CD14-positive monocyte (primary cell): ENCODE results near the gene MTNR1B. TPM values are rescaled to one million over a fixed set of nuclear protein-coding genes. Genes with fewer than 3 reads are reported as not detected.

Source experiments
- DNase-seq, 3 donors: peaks; one replicate each; pipeline ENCODE4 v3.0.0-alpha.2; 2011 to 2022
- H2AFZ ChIP-seq: 2 replicates; pipeline ENCODE4 v1.6.0; 2012; ENCODE audit warnings: mild to moderate bottlenecking, low read depth, low read length, inconsistent platforms; ENCODE audit not compliant: insufficient read depth, poor library complexity, severe bottlenecking
- H3K27ac ChIP-seq, 2 donors: 1 replicate in 1 of 2; 2 replicates in 1 of 2; pipeline ENCODE4 v1.5.1; 2012 to 2013; ENCODE audit warnings: low read length in 2 of 2, control low read depth in 1 of 2, inconsistent platforms in 1 of 2, low read depth in 1 of 2, mild to moderate bottlenecking in 1 of 2
- H3K27me3 ChIP-seq, 2 donors: one replicate each; pipeline versions ENCODE4 v1.6.0 to v1.6.1; 2011 to 2013; ENCODE audit warnings: low read length in 2 of 2; ENCODE audit not compliant: control insufficient read depth in 2 of 2, insufficient read depth in 2 of 2
- H3K36me3 ChIP-seq, 2 donors: replicated peaks in 1 of 2; 1 replicate in 1 of 2; 2 replicates in 1 of 2; pipeline versions ENCODE4 v1.5.1 to v1.6.1; 2012 to 2013; ENCODE audit warnings: low read length in 2 of 2, control low read depth in 1 of 2, inconsistent platforms in 1 of 2, mild to moderate bottlenecking in 1 of 2; ENCODE audit not compliant: insufficient read depth in 2 of 2, control insufficient read depth in 1 of 2
- H3K4me1 ChIP-seq, 2 donors: 1 replicate in 1 of 2; 2 replicates in 1 of 2; pipeline versions ENCODE4 v1.5.1 to v1.6.1; 2012 to 2013; ENCODE audit warnings: low read length in 2 of 2, control low read depth in 1 of 2, inconsistent platforms in 1 of 2, mild to moderate bottlenecking in 1 of 2, moderate library complexity in 1 of 2; ENCODE audit not compliant: insufficient read depth in 2 of 2, control insufficient read depth in 1 of 2
- H3K4me2 ChIP-seq: replicated peaks from 2 replicates; pipeline ENCODE3; 2012; ENCODE audit warnings: low read length, moderate library complexity, mild to moderate bottlenecking; ENCODE audit not compliant: poor library complexity, severe bottlenecking; ENCODE audit errors: extremely low read depth
- H3K4me3 ChIP-seq, 3 experiments: fragments of 200-600 bp in 1 of 3; sonication (generic) in 1 of 3; replicated peaks in 1 of 3; 1 replicate in 2 of 3; 2 replicates in 1 of 3; pipeline ENCODE4 v1.5.1; 2011 to 2013; ENCODE audit warnings: low read length in 3 of 3, mild to moderate bottlenecking in 3 of 3, control low read depth in 2 of 3, low read depth in 2 of 3, inconsistent platforms in 1 of 3, moderate library complexity in 1 of 3
- H3K79me2 ChIP-seq: 2 replicates; pipeline ENCODE4 v1.6.0; 2012; ENCODE audit warnings: mild to moderate bottlenecking, control low read depth, inconsistent platforms, low read length, moderate library complexity; ENCODE audit not compliant: insufficient read depth
- H3K9ac ChIP-seq: 2 replicates; pipeline ENCODE4 v1.6.0; 2017; ENCODE audit warnings: low read length, mild to moderate bottlenecking; ENCODE audit not compliant: insufficient read depth, poor library complexity, severe bottlenecking
- H3K9me3 ChIP-seq, 2 donors: replicated peaks in 1 of 2; 1 replicate in 1 of 2; 2 replicates in 1 of 2; pipeline versions ENCODE4 v1.5.1 to v1.6.1; 2012 to 2013; ENCODE audit warnings: low read length in 2 of 2, control low read depth in 1 of 2; ENCODE audit not compliant: control insufficient read depth in 1 of 2, insufficient read depth in 1 of 2
- H4K20me1 ChIP-seq: 2 replicates; pipeline ENCODE4 v1.6.0; 2012; ENCODE audit warnings: mild to moderate bottlenecking, low read length, control low read depth, moderate library complexity; ENCODE audit not compliant: insufficient read depth
- H3K27ac Mint-ChIP-seq, 7 donors: one replicate each; pipeline ENCODE4 v1.8.0; 2020; ENCODE audit warnings: mild to moderate bottlenecking in 7 of 7, mixed read lengths in 7 of 7, moderate library complexity in 6 of 7, inconsistent platforms in 2 of 7
- H3K27me3 Mint-ChIP-seq, 3 donors: one replicate each; pipeline ENCODE4 v1.8.0; 2021 to 2022; ENCODE audit warnings: low read depth in 3 of 3, mild to moderate bottlenecking in 3 of 3, mixed read lengths in 3 of 3, moderate library complexity in 3 of 3, inconsistent platforms in 1 of 3
- H3K36me3 Mint-ChIP-seq, 2 donors: one replicate each; pipeline ENCODE4 v1.8.0; 2020; ENCODE audit warnings: mixed read lengths in 2 of 2, inconsistent platforms in 1 of 2, mild to moderate bottlenecking in 1 of 2
- H3K4me1 Mint-ChIP-seq: one replicate; pipeline ENCODE4 v1.8.0; 2020; ENCODE audit warnings: mild to moderate bottlenecking, mixed read lengths
- H3K4me3 Mint-ChIP-seq, 2 donors: one replicate each; pipeline ENCODE4 v1.8.0; 2020; ENCODE audit warnings: mild to moderate bottlenecking in 2 of 2, mixed read lengths in 2 of 2, moderate library complexity in 1 of 2
- H3K9me3 Mint-ChIP-seq, 7 donors: one replicate each; pipeline ENCODE4 v1.8.0; 2020 to 2022; ENCODE audit warnings: mixed read lengths in 7 of 7, mild to moderate bottlenecking in 6 of 7, moderate library complexity in 6 of 7, inconsistent platforms in 2 of 7
- WGBS: methylation state at CpG from one replicate; pipeline ENCODE4 v1.1.5; 2013; ENCODE audit warnings: missing lambda C conversion rate; ENCODE audit not compliant: insufficient coverage; 5-methylcytosine and 5-hydroxymethylcytosine counted together
- intact Hi-C, 2 donors: fragments of 100-400 bp; cut with micrococcal nuclease; formaldehyde crosslinking; loops; one replicate each; pipeline versions ENCODE4 v1.15.0 to v1.15.1; 2023
- polyA plus RNA-seq, 3 donors: library from polyadenylated mRNA; depleted of rRNA in 1 of 3; unstranded in 2 of 3; stranded (reverse) in 1 of 3; fragments of 300-500 nt in 2 of 3; fragments of >200 nt in 1 of 3; fragmentation: Illumina TruSeq in 2 of 3; gene quantifications; 1 replicate in 2 of 3; 2 replicates in 1 of 3; pipeline ENCODE4 v1.2.3, GENCODE V29; 2012 to 2021
- TF ChIP-seq, protein P1 (sequence below): fragments of 200-600 bp; IDR thresholded peaks from one replicate; pipeline ENCODE4 v1.8.0; 2022; ENCODE audit warnings: antibody characterized with exemption, mild to moderate bottlenecking

The MTNR1B gene
- polyA plus RNA-seq, 3 donors: not detected

DNA sequence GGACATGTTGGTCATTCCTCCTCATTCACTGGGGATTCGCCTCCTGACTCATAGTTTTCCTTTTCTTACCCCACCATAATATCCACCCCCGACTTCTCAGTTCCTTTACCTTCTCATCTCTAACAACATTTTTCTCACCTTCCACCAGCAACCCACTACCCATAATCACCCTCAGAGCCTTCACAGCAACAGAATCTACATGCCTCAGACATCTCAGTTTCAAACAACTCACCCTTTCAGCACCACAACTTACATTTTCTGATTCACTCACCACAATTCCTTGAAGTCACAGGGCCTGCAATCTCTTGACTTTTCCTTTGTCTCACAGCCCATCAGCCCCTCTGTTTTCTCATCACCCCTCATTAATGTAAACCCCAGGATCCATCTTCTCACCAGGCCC is 2.3 kb upstream of the MTNR1B start:
- no peak for DNase-seq
- Histone ChIP-seq H3K4me1 (no peaks in the 10 kb centered on the region), H3K9ac (no peak overlapping the region), H3K9me3 (peaks cover 3 to 13% of the 10 kb centered on the region in 2 donors), H3K27me3 (peaks cover 2 to 29% of the 10 kb centered on the region in 2 donors), H3K27ac (no peak overlapping the region), H4K20me1 (no peaks in the 10 kb centered on the region), H3K79me2 (no peaks in the 10 kb centered on the region), H3K36me3 (no peaks in the 10 kb centered on the region), H2AFZ (no peak overlapping the region), H3K4me3 (no peak overlapping the region), H3K4me2 (no peak overlapping the region)
- 82% methylated on average over 2 of the region's 2 CpGs for WGBS
- Mint-ChIP-seq H3K9me3 (peaks cover 0 to 10% (median 5%) of the 10 kb centered on the region in 7 donors), H3K4me3 (no peak overlapping the region), H3K4me1 (no peaks in the 10 kb centered on the region), H3K27ac (no peak overlapping the region), H3K27me3 (peaks cover 22 to 33% (median 25%) of the 10 kb centered on the region in 3 donors), H3K36me3 (no peaks in the 10 kb centered on the region)
- TF ChIP-seq, protein P1, sequence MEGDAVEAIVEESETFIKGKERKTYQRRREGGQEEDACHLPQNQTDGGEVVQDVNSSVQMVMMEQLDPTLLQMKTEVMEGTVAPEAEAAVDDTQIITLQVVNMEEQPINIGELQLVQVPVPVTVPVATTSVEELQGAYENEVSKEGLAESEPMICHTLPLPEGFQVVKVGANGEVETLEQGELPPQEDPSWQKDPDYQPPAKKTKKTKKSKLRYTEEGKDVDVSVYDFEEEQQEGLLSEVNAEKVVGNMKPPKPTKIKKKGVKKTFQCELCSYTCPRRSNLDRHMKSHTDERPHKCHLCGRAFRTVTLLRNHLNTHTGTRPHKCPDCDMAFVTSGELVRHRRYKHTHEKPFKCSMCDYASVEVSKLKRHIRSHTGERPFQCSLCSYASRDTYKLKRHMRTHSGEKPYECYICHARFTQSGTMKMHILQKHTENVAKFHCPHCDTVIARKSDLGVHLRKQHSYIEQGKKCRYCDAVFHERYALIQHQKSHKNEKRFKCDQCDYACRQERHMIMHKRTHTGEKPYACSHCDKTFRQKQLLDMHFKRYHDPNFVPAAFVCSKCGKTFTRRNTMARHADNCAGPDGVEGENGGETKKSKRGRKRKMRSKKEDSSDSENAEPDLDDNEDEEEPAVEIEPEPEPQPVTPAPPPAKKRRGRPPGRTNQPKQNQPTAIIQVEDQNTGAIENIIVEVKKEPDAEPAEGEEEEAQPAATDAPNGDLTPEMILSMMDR: no peak
- intact Hi-C loops: no loop called here

DNA sequence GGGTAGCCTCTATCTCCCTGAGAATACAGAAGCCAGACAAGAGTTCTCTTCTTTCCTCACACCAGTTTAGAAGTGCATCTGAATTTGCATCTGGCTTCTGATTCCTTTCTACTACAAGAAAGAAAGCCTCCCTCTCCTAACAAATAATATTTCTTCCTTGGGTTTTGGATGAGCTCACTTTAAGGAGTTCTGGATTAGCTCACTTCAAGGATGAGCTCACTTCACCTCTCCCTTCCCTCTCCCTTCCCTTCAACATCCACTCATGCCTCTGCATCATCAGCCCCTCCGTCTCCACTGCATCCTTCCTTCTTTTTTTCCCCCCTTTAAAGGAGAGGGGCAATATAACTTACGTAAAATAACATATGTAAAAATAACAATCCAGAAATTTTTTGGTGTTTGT is 1.6 kb upstream of the MTNR1B start:
- H3K27ac ChIP-seq: no peak overlapping the region
- DNase-seq: no peak
- no peak overlapping the region for H3K9ac ChIP-seq
- H3K4me3 ChIP-seq: no peak overlapping the region
- no peaks in the 10 kb centered on the region for H3K36me3 Mint-ChIP-seq
- H3K4me1 ChIP-seq: no peaks in the 10 kb centered on the region
- H3K27me3 Mint-ChIP-seq: peaks cover 21 to 35% (median 27%) of the 10 kb centered on the region in 3 donors
- intact Hi-C loops: no loop called here
- peaks cover 2 to 29% of the 10 kb centered on the region in 2 donors for H3K27me3 ChIP-seq
- no peaks in the 10 kb centered on the region for H3K4me1 Mint-ChIP-seq
- peaks cover 3 to 13% of the 10 kb centered on the region in 2 donors for H3K9me3 ChIP-seq
- no peak overlapping the region for H2AFZ ChIP-seq
- H3K4me2 ChIP-seq: no peak overlapping the region
- TF ChIP-seq, protein P1: no peak
- no peak overlapping the region for H3K4me3 Mint-ChIP-seq
- H4K20me1 ChIP-seq: no peaks in the 10 kb centered on the region
- H3K9me3 Mint-ChIP-seq: peaks cover 0 to 10% (median 5%) of the 10 kb centered on the region in 7 donors
- no peaks in the 10 kb centered on the region for H3K79me2 ChIP-seq
- H3K27ac Mint-ChIP-seq: no peak overlapping the region
- no peaks in the 10 kb centered on the region for H3K36me3 ChIP-seq
- WGBS: no CpG with 5 or more reads among the region's 2 CpGs
